HG03342 (cell line): ENCODE data around the gene C12orf76.
A peak's percentile ranks its signal among the peaks of the same experiment; 100 is the strongest.
"Not testable (repeated sequence)": the region's sequence is repeated elsewhere in the genome, so short reads cannot be mapped to it uniquely, and the experiment has no call there.

Experiments used
- ATAC-seq: cut with Tn5 transposase; IDR thresholded peaks from one replicate; pipeline ENCODE4 v1.9.1; 2021; ENCODE audit warnings: mild to moderate bottlenecking, moderate library complexity; ENCODE audit not compliant: unreplicated experiment

C12orf76 gene

GRCh38 chr12:110048242-110049027 lies at the start of gene C12orf76:
Gene C12orf76 (minus strand): TSS chr12:110048522. CDS start chr12:110048495, 27 bp downstream.
- peak; percentile 98 for ATAC-seq

GRCh38 chr12:110093631-110094311 lies 45.4 kb upstream of the C12orf76 start:
- ATAC-seq, result no peak

- no peak for ATAC-seq
Measured at GRCh38 chr12:110091136-110091711, 42.9 kb upstream of the C12orf76 start.

GRCh38 chr12:110090266-110091135 lies 42.2 kb upstream of the C12orf76 start:
- ATAC-seq, result no peak

GRCh38 chr12:110088936-110089335 lies 40.6 kb upstream of the C12orf76 start:
- no peak for ATAC-seq

GRCh38 chr12:110088216-110088615 lies 39.9 kb upstream of the C12orf76 start:
- ATAC-seq, result not testable (repeated sequence)

- no peak for ATAC-seq
Measured at GRCh38 chr12:110084314-110085015, 36.1 kb upstream of the C12orf76 start.

- no peak for ATAC-seq
Measured at GRCh38 chr12:110080410-110080809, 32.1 kb upstream of the C12orf76 start.

- ATAC-seq, result peak; percentile 87
Measured at GRCh38 chr12:110079477-110080400, 31.4 kb upstream of the C12orf76 start.

GRCh38 chr12:110077800-110078199 lies 29.5 kb upstream of the C12orf76 start:
- ATAC-seq, result no peak

- ATAC-seq, result no peak
Measured at GRCh38 chr12:110075880-110076279, 27.6 kb upstream of the C12orf76 start.

- no peak for ATAC-seq
Measured at GRCh38 chr12:110074089-110074488, 25.8 kb upstream of the C12orf76 start.

- ATAC-seq, result no peak
Measured at GRCh38 chr12:110073049-110073831, 24.9 kb upstream of the C12orf76 start.

GRCh38 chr12:110072636-110073035 lies 24.3 kb upstream of the C12orf76 start:
- ATAC-seq, result not testable (repeated sequence)

GRCh38 chr12:110071967-110072366 lies 23.6 kb upstream of the C12orf76 start:
- no peak for ATAC-seq

GRCh38 chr12:110071504-110071903 lies 23.2 kb upstream of the C12orf76 start:
- ATAC-seq, result no peak

- no peak for ATAC-seq
Measured at GRCh38 chr12:110068654-110069053, 20.3 kb upstream of the C12orf76 start.

GRCh38 chr12:110068115-110068514 lies 19.8 kb upstream of the C12orf76 start:
- not testable (repeated sequence) for ATAC-seq
